Aortic smooth muscle cell (primary cell): ENCODE results near the gene OR1I1. TPM values are rescaled to one million over a fixed set of nuclear protein-coding genes. Genes with fewer than 3 reads are reported as not detected.

Experiments used
- total RNA-seq: library from RNA; depleted of rRNA; stranded (reverse); fragments of >200 nt; gene quantifications from 2 replicates; pipeline ENCODE4 v1.2.3, GENCODE V29; 2014

OR1I1 gene, protein sequence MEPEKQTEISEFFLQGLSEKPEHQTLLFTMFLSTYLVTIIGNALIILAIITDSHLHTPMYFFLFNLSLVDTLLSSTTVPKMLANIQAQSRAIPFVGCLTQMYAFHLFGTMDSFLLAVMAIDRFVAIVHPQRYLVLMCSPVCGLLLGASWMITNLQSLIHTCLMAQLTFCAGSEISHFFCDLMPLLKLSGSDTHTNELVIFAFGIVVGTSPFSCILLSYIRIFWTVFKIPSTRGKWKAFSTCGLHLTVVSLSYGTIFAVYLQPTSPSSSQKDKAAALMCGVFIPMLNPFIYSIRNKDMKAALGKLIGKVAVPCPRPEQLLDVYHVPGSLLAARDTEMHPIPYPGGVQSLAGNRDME
- not detected in 2 replicates for total RNA-seq

GRCh38 chr19:15081911-15082310, at the start of gene OR1I1:
Gene OR1I1 (plus strand): TSS chr19:15082211. CDS start chr19:15087066, 4,855 bp downstream.

GRCh38 chr19:15048885-15049541, 33.0 kb upstream of the OR1I1 start, which contains the start of gene CASP14:
Gene CASP14 (plus strand): TSS chr19:15049480. CDS start chr19:15052252, 2,772 bp downstream.

GRCh38 chr19:15107061-15108010, 25.3 kb downstream of the OR1I1 start, which contains the start of gene SYDE1:
Gene SYDE1 (plus strand): TSS chr19:15107401. CDS start chr19:15107434, 33 bp downstream.

Other genes with a start within 250 kb of the OR1I1 start
- not detected in 2 replicates for gene OR7A5, start 247.0 kb upstream of the OR1I1 start, total RNA-seq
- not detected in 2 replicates for gene OR7C1, start 247.0 kb upstream of the OR1I1 start, total RNA-seq
- not detected in 2 replicates for gene OR7A10, start 233.3 kb upstream of the OR1I1 start, total RNA-seq
- gene OR7A17, start 196.1 kb upstream of the OR1I1 start, total RNA-seq = not detected in 2 replicates
- gene OR7C2, start 140.7 kb upstream of the OR1I1 start, total RNA-seq = not detected in 2 replicates
- gene SLC1A6, start 102.3 kb upstream of the OR1I1 start, total RNA-seq = not detected in 2 replicates
- not detected in 2 replicates for gene CASP14, start 32.7 kb upstream of the OR1I1 start, total RNA-seq
- 19.3 and 19.8 TPM in 2 replicates for gene SYDE1, start 25.2 kb downstream of the OR1I1 start, total RNA-seq
- gene NOTCH3, start 118.8 kb downstream of the OR1I1 start, total RNA-seq = 184 and 225 TPM in 2 replicates
- 0.06 and 0.13 TPM in 2 replicates for gene EPHX3, start 150.2 kb downstream of the OR1I1 start, total RNA-seq